Mammary epithelial cell (primary cell): ENCODE measurements around the gene COPS8.

Experiments
- CTCF ChIP-seq, 2 donors: IDR thresholded peaks in 1 of 2; conservative IDR thresholded peaks in 1 of 2; 2 replicates each; pipeline ENCODE4 v1.5.1; 2011 to 2012; ENCODE audit warnings: inconsistent platforms in 2 of 2, low read length in 2 of 2, mild to moderate bottlenecking in 2 of 2, control low read depth in 1 of 2, low read depth in 1 of 2; ENCODE audit not compliant: insufficient read depth in 1 of 2; ENCODE audit errors: extremely low read depth in 1 of 2
- EZH2 ChIP-seq: IDR thresholded peaks from 2 replicates; pipeline ENCODE4 v1.6.1; 2012; ENCODE audit warnings: low read length, inconsistent platforms, borderline replicate concordance

DNA sequence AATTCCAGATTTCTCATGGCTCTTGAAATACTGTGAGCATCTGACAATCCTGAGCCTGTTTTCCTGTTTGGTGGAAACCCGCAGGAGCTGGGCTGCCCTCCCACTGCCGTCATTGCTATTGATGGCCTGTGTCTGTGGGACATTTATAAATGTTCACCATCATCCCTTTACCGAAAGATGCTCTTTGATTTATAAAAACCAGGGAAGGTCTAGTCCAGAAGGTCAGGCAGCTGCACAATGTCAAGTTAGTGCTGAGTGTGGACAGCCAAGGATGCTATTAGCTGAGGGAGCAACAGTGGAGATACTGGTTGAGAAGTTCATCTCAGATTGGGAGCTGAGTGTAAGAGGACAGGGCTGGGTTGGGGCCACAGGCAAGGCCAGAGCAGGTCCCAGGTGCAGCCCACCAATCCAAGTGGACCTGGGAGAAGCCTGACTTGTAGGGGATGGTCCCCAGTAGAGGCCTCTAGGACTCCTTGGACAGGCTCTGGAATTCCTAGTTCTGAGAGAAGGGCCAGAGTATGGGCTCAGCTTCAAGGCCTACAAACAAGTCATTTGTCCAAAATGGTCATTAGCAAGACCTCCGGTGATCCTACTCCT is 55.1 kb downstream of the COPS8 start:
- TF ChIP-seq CTCF (conservative IDR thresholded peaks at IDR 0.05 in 1 of 2, IDR thresholded peaks at IDR 0.05 in 1 of 2; ENCODE audit: extremely low read depth in 1 of 2, insufficient read depth in 1 of 2, low read depth in 1 of 2, low read length in 2 of 2) (no peak), EZH2 (no peak)
